GM19025 (cell line): ENCODE results near the gene ABCG1.

Source experiments
- ATAC-seq: cut with Tn5 transposase; IDR thresholded peaks from one replicate; pipeline ENCODE4 v1.9.1; 2021; ENCODE audit warnings: mild to moderate bottlenecking, low read depth, moderate library complexity; ENCODE audit not compliant: unreplicated experiment

The ABCG1 gene

DNA sequence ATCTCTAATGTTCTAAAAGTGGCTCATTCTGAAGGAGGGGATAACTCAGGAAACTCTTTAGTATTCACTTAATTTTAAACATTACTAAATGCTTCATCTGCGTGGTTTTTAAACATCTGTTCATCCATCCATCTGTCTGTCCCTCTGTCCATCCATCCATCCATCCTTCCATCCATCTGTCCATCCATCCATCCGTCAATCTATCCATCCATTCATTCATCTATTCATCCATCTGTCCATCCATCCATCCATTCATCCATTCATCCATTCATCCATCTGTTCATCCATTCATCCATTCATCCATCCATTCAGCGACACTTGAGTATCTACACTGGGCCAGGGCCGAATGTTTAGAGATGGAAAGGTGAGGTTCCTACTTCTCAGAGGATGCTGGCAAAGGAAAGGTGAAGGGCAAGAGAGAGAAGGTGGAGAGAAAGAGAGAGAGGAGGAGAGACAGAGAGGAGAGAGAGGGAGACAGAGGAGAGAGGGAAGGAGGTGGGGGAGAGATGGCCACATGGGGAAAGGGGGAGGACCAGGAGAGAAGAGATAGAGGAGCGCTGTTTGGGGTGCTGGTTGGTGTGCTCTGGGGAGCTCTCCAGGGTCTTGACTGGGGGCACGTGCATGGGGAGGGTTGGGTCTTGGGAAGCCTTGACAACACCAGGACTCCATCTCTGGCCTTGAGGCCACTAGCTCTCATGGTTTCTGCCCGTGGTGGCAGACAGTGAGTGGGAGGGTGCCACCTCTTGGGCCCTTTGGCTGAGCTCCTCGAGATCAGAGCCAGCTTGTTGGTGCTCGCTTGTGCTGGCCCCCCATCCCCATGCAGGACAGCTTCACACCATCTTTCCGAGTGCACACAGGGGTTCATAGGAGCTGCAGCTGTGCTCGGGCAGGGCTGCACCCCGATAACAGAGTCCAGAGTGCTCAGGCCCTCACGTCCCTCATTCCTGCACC, 45.6 kb downstream of the ABCG1 start:
- no peak for ATAC-seq

DNA sequence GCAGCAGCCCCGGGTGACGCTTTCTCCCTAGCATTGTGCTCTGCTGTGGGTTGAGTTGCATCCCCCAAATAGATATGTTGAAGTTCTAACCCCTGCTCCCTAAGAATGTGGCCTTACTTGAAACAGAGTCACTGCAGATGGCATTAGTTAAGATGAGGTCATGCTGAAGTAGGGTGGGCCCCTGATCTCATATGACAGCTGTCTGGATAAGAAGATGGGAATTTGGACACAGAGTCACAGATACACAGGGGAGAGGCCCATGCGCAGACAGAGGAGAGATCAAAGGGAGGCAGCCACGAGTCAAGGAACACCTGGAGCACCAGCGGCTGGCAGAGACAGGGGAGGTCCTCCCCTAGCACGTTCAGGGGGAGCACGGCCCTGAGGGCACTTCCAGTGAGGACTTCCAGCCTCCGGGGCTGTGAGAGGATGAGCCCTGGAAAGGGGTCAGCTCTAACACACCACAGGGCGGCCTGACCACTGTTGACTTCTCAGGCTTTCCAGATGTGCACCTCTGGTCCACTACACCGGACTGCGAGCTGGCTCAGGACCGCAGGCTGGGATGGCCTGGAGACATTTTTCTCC, 46.4 kb downstream of the ABCG1 start:
- ATAC-seq = no peak

DNA sequence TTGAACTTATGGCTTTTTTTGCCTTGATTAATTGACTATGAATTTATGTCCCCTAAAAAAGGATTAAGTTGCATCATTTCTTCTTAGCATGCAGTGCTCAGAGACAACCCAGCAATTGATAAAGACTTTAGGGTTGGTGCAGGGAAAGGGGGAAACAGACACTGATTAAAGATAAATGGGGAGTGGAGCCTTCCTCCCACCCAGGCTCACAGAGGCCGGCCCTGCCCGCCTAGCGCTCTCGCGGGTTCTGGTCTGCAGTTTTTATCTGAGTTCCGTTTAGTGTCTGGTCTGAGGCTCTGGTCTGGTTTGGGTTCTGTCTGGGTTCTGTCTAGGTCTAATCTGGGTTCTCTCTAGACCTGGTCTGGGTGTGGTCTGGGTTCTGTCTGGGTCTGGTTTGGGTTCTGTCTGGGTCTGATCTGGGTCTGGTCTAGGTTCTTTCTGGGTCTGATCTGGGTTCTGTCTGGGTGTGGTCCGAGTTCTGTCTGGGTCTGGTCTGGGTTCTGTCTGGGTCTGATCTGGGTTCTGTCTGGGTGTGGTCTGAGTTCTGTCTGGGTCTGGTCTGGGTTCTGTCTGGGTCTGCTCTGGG, 48.1 kb downstream of the ABCG1 start:
- ATAC-seq = no peak

DNA sequence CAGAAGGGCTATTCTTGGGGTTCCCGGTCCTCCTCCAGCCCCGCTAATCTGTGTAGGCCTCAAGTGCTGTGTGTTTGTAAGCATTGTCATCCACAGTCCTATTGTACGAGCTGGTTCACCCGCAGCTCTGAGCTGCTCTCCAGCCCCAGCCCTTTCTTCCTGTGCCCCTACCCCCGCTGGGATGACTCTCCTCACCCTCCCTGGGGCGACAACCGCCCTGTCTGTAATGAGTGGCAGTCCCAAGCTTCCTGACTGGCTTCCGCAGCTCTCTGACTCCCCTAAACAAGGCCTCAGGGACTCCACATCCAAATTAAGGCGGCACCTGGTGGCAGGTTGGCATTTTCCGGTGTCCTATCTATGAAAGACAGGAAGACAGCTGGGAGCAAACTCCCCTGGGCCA, 50.4 kb downstream of the ABCG1 start:
- ATAC-seq = no peak

DNA sequence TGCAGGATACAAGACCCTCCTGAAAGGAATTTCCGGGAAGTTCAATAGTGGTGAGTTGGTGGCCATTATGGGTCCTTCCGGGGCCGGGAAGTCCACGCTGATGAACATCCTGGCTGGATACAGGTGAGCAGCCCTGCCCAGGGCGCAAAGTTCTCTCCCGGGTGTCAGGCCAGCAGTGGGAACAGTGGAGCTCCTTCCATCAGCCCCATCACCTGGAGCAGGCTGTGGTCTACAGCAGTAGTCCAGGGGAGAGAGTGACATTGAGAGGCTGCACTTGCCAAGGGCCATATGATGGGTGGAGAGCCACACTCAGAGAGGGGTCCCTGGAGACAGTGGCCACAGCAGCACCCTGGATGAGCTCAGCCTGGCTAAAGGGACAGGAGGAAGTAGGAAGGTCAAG, 52.1 kb downstream of the ABCG1 start:
- ATAC-seq = no peak

DNA sequence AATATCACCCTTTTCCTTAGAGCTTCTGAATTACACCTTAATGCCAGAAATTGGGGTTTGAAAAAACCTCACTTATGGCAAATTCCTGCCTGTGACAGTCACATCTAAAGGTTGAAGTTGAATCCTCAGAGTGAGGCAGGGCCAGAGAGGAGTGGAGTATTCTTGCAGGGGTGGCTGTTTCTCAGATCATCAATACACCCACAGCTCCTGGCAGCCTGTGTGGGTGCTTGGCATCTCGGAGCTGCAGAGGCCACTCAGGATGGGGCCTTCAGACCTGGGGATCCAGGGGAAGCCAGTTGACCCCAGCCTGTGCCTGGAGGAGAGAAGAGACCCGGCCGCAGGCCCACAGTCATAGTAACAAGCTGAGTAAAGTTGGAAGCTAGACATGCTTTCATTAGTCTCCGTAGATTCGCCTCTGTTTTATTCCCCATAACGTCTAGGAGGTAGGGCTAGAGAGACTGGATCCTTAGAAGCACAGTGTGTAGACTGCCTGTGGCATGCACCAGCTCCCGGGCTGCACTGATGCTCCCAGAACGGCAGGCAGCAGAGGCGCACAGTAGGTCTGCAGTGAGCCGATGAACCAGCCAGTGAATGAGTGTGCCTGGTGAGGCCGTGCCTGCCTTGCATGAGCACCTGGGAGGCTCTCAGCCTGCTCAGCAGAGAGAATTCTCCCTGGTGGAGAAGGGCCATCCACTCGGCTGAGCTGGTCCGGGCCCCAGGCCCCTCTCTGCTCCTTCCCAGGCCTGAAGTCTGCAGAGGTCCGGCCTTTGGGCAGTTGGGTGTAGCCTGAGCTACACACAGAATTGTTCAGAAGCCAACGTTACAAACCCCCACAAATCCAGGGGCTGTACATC, 53.4 kb downstream of the ABCG1 start:
- no peak for ATAC-seq

DNA sequence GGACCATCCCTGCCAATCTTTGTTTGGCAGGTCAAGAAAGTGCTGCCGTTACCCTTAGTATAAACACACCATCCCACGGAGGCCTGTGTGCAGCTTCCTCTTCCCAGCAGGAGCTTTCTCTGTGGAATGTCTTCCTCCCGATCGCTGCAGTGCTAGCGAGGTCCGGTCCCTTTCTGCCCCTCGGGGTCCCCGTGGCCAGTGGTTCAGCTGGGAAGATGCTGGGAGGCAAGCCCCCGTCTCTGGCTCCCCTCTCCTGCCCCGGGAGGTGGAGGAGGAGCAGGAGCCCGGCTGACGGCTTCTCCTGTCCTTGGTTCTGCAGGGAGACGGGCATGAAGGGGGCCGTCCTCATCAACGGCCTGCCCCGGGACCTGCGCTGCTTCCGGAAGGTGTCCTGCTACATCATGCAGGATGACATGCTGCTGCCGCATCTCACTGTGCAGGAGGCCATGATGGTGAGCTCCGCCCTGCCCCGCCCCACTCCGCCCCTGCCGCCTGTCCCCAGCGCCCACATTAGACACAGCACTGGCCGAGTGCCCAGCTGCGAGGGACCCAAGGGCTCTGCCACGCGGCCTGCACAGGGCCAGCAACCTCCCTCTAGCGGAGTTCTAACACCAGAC, 54.2 kb downstream of the ABCG1 start:
- no peak for ATAC-seq

DNA sequence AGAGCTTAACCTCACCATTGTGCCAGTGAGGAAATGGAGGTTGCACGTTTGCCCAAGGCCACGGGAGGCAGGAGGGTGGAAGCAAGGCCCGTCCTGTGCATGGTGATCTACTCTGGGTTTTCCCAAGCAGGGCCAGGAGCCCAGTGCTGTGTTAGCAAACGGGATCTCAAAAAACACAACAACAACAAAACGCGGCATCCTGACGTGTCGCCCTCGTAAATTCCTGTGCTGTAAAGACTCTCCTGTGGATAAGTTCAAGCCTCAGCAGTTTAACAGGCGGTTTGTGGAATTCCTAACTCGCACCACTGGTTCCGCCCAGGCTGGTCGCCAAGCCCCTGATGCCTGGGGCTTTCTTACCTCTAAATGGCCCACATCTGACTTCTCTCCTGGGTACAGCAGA, 57.1 kb downstream of the ABCG1 start:
- no peak for ATAC-seq

DNA sequence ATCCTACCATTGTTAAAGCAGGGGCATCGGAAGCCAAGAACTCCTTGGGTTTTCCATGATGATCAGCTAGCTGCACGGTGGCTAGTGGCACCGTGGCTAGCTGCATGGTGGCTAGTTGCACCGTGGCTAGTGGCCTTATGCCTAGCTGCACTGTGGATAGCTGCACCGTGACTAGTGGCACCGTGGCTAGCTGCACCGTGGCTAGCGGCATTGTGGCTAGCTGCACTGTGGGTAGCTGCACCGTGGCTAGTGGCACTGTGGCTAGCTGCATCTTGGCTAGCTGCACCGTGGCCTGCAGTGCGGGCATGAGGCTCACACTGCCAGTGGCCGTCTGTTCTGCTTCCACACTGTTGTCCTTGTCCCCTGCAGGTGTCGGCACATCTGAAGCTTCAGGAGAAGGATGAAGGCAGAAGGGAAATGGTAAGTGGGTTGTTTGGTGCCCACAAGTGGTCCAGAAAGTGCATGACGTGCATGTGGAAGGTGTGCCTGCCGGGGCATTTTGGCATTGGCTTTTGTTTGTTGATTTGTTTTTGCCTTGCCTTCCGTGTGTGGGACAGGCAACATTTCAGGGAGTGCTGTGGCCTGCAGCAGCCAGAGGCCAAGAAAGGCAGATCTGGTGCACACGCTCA, 57.7 kb downstream of the ABCG1 start:
- no peak for ATAC-seq

DNA sequence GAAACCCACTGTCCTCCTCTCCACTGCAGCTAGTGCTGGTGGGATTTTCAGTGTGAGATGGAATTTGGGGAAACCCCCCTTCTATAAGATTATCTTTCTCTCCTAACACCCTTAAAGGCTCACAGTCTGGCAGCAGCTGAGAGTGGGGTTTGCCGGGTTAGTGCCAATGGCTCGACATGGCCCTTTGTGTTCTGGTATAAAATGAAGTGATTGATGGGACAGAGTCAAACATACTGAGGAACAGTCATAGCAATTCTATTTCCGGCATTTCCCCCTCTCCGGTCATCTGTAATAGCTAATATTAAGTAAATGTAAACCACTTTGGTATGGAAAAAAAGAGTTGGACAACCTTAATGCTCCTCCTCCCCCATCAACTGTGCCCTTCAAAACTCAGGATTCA, 58.7 kb downstream of the ABCG1 start:
- no peak for ATAC-seq

DNA sequence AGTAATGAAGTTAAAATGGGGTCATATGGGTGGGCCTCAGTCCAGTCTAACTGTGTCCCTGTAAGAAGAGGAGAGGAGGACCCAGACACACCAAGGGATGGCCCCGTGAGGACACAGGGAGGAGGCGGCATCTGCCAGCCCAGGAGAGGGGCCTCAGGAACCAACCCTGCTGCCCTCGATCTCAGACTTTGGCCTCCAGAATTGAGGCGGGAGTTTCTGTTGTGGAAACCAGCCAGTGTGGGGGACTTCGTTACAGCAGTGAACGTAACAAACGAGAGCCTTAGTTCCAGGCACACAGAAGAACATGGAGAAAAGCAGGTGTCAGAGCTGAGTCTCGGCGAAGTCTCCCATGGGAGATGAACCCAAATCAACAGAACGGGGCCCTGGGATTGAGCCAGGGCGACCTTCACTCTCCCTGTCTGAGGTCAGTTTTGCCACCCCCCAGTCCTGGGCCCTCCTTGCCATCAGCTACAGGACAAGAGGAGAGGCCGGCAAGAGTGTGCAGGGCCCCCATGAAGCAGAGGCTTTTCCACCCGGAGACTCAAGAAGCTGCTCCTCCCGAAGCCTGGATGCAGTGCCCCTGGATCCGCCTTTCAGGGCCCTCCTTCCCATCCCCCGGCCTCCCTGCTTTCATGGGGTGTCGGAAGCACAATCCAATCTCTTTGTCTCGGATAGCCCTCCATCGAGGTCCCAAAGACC, 59.7 kb downstream of the ABCG1 start:
- no peak for ATAC-seq

DNA sequence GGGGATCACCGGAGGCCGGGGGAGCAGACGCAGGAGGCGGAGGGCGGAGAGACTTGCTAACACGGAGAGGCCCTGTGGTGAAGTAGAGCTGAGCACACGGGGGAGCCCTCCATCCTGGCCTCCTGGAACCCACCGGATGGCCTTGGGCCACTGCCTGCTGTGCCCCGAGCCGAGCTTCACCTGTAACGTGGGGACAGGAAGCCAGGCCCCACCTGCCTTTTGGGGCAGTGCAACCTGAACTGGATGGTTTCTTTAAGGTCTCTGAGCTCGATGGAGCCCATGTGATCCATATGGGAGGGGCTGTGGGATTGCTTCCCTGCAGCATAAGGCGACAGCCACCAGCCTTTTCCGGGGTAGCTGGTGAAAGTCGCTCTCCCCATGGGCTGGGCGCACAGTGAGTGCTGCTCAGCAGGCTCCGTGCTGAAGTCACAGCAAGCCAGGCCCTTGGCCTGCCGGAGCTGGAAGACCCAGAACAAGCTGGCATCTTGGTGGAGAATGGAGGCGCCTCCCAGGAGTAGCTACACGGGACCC, 60.5 kb downstream of the ABCG1 start:
- no peak for ATAC-seq

DNA sequence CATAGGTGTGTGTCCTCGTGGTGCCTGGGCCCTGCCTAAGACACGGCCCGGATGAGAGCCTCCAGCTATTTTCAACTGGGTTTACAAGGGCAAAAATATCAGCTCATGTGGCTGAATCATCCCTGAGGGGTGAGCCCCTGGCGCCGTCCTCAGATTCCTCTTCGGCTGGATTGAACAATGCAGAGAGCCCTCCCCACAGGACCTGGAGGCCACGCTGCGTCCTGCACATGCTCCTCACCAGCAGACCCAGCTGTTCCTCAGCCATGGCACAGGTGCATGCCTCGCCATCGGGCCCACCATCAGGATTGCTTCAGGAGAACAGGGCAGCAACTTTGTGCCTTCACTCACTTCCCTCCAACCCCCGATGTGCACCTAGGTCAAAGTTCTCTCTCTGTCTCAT, 60.9 kb downstream of the ABCG1 start:
- ATAC-seq = no peak

DNA sequence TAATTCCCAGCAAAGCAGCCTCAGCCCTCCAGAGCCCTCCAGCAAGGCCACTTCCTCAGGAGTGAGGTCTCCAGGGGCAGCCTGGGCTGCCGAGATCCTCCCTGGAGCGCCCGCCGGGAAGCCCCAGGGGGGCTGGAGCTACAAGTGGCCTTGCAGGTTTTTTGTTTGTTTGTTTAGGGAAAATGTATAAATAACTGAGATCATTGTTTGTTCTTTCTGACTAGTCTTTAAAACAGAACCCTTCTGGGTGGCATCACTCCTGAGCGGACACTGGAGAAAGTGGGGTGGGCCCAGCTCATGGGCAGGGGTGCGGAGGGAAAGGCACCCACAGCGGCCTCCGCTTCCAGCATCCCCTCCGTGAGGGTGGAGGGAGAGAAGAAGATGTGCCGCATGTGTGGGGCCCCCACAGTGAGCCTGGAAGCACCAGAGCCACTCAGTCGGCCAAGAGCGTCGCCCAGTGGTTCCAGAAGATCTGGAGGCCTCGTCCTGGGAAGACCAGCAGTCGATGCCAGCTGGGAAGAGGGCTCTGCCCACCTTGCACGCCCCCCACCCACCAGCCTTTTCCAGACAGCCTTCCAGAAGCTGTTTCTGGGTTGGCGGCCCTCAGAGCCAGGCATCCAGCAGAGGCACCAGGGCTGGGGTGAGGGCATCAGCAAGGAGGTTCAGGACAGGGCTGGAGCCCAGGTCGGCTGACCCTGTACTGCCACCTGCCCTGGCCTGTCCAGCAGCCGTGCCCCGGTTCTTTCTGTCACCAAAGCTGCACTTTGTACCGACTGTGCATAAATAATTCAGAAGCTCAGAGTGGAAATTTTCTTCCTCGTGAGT, 61.6 kb downstream of the ABCG1 start:
- no peak for ATAC-seq

DNA sequence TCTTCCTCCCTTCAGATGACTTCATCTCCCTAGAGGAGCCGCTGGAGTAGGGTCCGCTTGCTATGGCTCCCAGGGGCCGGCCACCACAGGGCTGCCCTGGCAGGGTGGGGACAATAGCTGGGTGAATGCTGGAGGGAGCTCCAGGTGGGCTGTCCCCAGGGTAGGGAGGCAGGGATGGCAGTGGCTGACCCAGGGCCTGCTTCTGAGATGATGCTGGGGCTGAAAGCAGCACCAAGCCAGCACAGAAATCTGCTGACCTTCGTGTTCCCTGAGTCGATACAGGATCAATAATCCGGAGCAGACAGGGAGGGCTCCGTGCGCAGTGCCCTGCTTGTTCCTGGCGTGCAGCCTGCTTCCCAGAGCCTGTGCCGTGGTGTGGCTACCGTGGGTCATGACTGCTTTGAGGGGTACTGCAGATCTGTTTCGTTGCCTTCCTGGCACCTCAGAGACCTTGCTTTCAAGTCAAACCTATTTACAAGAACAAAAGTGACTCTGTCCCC, 62.3 kb downstream of the ABCG1 start:
- no peak for ATAC-seq

DNA sequence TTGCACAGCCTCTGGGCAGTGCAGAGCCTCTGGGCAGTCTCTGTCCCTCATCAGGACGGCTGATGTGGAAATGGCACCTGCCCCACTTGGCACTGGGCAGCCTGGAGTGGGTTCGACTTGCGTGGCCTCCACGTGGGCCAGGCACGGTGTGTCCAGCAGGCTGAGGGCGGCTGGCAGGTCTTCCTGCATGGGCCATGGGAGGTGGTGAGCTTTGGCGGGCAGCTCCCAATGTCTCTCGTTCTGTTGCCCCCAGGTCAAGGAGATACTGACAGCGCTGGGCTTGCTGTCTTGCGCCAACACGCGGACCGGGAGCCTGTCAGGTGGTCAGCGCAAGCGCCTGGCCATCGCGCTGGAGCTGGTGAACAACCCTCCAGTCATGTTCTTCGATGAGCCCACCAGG, 63.1 kb downstream of the ABCG1 start:
- ATAC-seq = no peak

DNA sequence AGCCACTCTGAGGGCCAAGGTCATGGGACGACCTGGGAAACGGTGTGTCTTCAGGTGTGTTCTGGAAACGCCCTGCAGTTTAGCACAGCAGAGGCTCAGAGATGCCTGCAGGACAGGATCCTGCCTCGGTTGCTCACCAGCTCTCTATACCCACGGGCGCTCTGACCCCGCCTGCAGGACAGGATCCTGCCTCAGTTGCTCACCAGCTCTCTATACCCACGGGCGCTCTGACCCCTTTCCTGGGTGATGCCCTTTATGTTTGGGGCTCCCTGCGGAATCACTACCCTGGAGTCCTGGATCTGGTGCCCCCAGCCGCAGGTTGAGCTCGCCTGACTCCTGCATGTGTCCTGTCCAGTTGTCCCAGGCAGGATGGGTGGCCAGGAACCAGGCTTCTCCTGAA, 63.8 kb downstream of the ABCG1 start:
- ATAC-seq = no peak
